ENCODE measurements around the gene SNCAIP.

DNA sequence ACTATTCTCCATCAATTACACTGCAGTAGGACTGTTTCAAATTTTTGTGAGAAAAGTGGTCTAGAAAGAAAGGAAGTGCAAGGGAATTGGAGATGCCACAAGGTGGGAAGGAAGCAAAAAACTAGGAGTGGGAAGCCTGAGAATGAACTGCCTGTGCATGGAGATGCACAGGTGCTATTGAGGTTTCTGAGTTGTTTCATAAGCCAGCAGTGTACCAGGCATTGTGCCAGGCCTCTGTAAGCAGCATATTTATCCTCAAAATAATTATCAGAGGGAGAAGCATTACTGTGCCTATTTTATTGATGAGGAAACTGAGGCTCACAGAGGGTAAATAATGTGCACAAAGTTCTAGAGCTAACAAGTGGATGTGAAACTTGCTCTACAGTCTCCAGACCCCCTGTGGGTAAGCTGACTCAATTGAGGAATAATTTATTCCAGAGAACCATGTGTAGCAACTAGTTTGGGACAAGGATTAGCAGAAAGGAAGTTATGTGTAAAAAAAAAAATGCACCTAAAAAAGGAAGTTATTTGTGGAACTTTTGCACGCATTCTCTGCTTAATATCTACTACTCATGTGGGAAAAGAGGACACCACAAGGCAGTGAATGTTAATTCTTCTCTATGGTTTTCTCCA, 96.7 kb downstream of the SNCAIP start:
- TF ChIP-seq, protein P1, sequence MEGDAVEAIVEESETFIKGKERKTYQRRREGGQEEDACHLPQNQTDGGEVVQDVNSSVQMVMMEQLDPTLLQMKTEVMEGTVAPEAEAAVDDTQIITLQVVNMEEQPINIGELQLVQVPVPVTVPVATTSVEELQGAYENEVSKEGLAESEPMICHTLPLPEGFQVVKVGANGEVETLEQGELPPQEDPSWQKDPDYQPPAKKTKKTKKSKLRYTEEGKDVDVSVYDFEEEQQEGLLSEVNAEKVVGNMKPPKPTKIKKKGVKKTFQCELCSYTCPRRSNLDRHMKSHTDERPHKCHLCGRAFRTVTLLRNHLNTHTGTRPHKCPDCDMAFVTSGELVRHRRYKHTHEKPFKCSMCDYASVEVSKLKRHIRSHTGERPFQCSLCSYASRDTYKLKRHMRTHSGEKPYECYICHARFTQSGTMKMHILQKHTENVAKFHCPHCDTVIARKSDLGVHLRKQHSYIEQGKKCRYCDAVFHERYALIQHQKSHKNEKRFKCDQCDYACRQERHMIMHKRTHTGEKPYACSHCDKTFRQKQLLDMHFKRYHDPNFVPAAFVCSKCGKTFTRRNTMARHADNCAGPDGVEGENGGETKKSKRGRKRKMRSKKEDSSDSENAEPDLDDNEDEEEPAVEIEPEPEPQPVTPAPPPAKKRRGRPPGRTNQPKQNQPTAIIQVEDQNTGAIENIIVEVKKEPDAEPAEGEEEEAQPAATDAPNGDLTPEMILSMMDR (conservative IDR thresholded peaks at IDR 0.05; ENCODE audit: low read depth, low read length) = no peak
- TF ChIP-seq BHLHE40 (IDR thresholded peaks at IDR 0.05; ENCODE audit: low read depth, low read length) = no peak
- no peak for TF ChIP-seq CEBPB (IDR thresholded peaks at IDR 0.05; ENCODE audit: low read depth, low read length)
- TF ChIP-seq MAFK (IDR thresholded peaks at IDR 0.05; ENCODE audit: low read depth, low read length) = no peak
- no peak for TF ChIP-seq POLR2A (IDR thresholded peaks at IDR 0.05; ENCODE audit: low read depth, low read length)
- TF ChIP-seq MAZ (IDR thresholded peaks at IDR 0.05; ENCODE audit: borderline replicate concordance, low read depth, low read length) = no peak
- no peak for TF ChIP-seq RFX5 (IDR thresholded peaks at IDR 0.05; ENCODE audit: low read depth, low read length)
- TF ChIP-seq MXI1 (IDR thresholded peaks at IDR 0.05; ENCODE audit: borderline replicate concordance, low read depth, low read length) = no peak
- no peak for TF ChIP-seq RAD21 (IDR thresholded peaks at IDR 0.05; ENCODE audit: low read length)
- TF ChIP-seq, protein P2, sequence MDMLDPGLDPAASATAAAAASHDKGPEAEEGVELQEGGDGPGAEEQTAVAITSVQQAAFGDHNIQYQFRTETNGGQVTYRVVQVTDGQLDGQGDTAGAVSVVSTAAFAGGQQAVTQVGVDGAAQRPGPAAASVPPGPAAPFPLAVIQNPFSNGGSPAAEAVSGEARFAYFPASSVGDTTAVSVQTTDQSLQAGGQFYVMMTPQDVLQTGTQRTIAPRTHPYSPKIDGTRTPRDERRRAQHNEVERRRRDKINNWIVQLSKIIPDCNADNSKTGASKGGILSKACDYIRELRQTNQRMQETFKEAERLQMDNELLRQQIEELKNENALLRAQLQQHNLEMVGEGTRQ (IDR thresholded peaks at IDR 0.05; ENCODE audit: low read depth, low read length) = no peak
- no peak for TF ChIP-seq CHD1 (IDR thresholded peaks at IDR 0.05; ENCODE audit: low read depth, low read length)
- no peak for TF ChIP-seq ELK1 (IDR thresholded peaks at IDR 0.05; ENCODE audit: borderline replicate concordance, low read depth, low read length)
- TF ChIP-seq SMC3 (IDR thresholded peaks at IDR 0.05; ENCODE audit: low read depth, low read length) = no peak
- TF ChIP-seq RCOR1 (IDR thresholded peaks at IDR 0.05; ENCODE audit: insufficient replicate concordance, low read length) = no peak

Measured in IMR-90 (cell line).